Islet precursor cell (in vitro differentiated cells): ENCODE measurements around the gene RDH14.
A peak's percentile ranks its signal among the peaks of the same experiment; 100 is the strongest.

Source experiments
- DNase-seq: peaks from one replicate; pipeline ENCODE4 v3.0.0-alpha.2; 2018

Gene RDH14

GRCh38 chr2:18560031-18560796 is at the start of gene RDH14:
Gene RDH14 (minus strand): TSS chr2:18560653. CDS start chr2:18560572, 81 bp downstream.
- peak; percentile 98 for DNase-seq

DNA sequence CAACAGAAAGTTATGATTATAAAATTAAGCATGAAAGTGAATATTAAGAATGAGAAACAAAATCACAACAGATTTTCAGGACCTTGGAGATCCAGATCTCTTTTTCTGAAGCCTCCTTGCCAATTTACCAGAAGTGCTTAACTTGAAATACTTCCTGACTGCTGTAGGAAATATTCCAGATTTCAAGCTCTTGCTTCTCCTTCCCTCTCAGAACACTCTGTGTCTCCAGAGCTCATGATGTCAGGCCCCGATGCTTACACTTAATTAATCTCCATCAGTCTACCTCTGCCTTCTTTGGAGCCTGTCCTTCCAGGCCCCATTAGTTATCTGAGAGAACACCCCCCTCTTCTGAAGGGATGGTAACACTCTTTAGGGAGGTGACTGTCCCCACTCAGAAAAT is 49.6 kb upstream of the RDH14 start:
- no peak for DNase-seq

- DNase-seq: no peak
Observed at GRCh38 chr2:18605115-18605514, 44.7 kb upstream of the RDH14 start.

DNA sequence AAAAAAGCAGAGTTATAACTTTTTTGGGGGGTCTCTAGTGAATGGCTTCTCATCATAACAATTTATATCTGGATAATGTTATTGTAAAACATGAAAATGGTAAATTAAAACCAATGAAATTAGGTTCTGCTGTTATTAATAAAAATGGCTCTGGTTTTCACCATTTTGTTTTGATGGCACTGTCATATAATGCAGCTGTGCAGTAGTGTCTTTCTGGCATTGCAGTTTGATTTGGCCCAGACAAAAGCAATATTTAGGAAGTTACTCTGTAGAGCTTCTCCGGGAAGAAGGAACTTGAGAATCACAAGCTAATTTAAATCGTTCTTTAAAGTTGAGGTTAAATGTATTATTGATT is 44.1 kb upstream of the RDH14 start:
- no peak for DNase-seq

- no peak for DNase-seq
Observed at GRCh38 chr2:18603854-18604530, 43.5 kb upstream of the RDH14 start.

DNA sequence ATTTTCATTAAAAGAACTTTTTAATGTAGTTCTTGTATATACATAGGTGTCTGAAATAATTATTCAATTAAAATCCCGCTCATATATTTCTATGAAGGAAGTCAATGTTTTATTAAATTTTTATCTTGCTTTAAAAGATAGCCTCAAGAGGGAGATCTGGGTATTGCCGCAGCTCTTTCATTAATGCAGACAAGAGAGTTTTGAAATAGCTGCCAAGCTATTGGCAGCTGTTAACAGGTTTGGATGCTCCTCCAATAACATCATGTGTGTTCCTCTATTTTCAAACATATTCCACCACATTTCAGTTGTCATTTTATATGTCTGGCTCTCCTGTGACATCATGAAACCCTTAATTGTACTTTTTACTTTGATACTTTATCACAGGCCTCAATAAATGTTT is 41.8 kb upstream of the RDH14 start:
- DNase-seq: no peak

DNA sequence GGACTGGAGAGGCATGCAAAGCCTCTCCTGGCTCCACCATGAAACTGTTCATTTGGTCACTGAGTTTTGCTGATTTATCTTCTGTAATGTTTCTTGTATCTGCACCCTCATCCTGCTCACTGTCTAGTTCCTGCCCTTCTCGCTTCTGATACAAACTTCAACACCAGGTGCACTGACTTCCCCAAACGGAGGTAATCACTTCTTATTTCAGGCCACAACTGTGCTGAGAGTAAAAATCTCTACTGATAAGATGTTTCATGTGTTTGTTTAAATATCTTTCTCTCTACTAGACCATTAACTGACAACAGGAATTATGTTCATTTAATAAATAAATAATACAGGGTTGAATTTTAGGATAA is 39.8 kb upstream of the RDH14 start:
- no peak for DNase-seq

DNA sequence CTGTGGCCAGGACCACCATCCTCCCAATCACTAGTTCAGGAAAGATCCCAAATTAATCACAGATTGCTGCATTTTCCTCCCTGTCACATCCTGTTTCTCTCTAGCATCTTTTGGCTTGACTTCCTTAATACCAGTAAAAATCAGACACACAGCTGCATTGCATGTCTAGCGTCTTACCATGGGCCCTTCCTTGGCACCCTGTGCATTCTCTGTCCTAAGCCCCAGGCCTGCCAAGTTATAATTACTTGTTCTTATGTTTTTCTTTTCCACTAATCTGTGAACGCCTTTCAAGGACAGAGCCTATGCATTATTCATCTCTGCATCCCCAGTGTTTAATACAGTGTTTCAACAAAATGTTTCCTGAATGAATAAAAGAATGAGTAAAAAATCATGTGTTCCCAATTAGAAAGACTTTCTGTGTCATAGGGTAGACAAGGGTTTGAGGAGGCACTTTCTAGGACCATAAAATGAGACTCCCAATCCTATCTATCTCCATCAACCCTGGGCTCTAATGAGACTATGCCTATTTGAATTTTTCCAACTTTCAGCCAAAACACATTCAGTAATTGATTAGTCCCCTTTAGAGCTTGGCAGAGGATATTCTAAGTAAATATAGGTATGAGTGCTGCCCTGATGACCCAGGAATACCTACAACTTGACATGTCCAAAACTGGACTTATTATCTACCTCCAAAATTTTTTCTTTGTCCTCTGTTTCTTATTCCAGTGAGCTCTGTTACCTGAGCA is 39.2 kb upstream of the RDH14 start:
- no peak for DNase-seq

- DNase-seq: no peak
Observed at GRCh38 chr2:18598848-18599484, 38.5 kb upstream of the RDH14 start.

DNA sequence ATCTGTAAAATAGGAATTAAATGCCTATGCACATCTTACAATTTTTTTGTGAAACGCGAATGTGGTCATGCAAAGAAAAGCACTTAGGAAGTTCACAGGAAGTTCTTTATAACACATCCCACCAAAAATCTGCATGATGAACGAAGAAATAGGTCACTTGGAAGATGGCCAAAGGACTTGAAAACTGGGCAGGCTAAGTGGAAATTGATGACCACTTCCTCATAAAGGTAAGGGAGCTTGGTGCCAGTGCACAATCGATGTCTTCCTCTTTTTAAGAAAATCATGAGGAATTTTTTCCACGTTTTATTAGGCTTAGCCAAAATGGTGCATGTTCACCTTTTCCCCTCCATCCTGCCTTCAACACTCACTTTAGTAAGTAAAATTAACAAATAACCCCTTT is 37.2 kb upstream of the RDH14 start:
- DNase-seq: no peak

- DNase-seq: no peak
Observed at GRCh38 chr2:18596993-18597392, 36.5 kb upstream of the RDH14 start.

- no peak for DNase-seq
Observed at GRCh38 chr2:18593496-18593895, 33.0 kb upstream of the RDH14 start.

DNA sequence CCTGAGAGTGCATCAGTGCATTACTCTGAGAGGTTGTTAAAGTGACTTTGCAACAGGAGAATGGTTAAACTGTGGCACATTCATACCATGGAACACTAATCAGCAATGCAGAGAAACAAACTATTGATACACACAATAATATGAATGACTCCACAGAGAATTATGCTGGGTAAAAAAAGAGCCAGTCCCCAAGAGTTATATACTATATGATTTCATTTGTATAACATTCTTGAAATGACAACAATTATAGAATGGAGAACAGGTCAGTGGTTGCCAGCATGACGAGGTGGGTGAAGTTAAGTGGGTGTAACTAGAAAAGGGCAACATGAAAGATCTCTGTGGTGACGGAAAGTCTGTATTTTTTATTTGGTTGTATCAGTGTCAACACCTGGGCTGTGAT is 31.9 kb upstream of the RDH14 start:
- no peak for DNase-seq

GRCh38 chr2:18589354-18589753 is 28.9 kb upstream of the RDH14 start, which contains the start of gene NT5C1B:
Gene NT5C1B (minus strand): TSS chr2:18589569. CDS start chr2:18589468, 101 bp downstream.
- DNase-seq: no peak

GRCh38 chr2:18588802-18589201 is 28.3 kb upstream of the RDH14 start:
- no peak for DNase-seq

- no peak for DNase-seq
Observed at GRCh38 chr2:18588049-18588448, 27.6 kb upstream of the RDH14 start.

DNA sequence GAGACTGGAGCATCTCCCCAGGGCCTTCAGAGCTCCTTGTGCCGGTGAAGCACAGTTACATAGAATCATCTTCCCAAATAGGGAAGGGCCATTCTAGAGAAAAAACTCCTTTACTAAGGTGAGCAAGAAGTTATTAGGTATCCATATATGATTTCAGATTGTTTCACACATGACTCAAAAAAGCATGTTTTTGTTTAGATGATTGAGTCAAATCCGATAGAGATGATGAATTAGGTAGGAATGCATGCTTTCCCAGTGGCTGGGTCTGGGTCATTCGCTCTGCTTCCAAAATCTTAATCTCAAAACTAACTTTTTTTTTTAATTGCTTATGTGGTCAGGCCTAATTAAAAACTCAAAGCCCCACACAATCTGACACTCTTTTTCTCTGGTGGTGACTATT is 25.1 kb upstream of the RDH14 start:
- DNase-seq: no peak

GRCh38 chr2:18584608-18584954 is 24.1 kb upstream of the RDH14 start:
- no peak for DNase-seq

DNA sequence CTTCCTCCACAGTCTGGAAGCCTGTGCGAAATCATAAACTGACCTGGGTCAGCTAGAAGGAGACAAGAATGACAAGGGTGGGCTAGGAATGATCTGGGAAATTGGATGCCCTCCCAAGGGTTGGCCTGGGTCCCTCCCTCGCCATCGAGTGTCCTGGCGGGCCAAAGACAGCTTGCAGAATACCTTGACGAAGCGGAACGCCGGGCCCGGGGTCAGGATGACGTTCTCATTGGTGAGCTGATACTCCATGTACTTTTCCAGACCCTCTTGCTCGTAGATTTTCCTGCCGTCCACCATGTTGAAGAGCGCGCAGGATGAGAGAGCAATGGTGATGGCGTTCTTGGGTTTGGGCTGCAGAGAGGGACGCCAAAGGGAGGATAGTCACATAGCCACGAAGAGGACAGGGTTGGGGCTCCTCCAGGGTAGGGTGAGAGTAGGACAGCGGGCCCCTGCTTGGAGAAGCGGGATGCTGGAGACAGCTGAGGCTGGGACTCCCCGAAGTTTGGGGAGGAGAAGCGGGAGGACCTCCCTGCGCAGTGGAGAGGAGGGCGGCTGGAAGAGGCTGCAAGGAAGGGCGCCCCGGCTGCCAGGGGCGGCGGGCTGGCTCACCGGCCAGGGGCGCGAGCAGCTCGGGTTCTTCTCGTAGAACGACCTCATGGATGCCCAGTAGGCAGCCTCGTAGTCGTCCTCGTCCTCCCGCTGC is 23.6 kb upstream of the RDH14 start:
- DNase-seq: no peak

- no peak for DNase-seq
Observed at GRCh38 chr2:18580606-18581005, 20.2 kb upstream of the RDH14 start.

DNA sequence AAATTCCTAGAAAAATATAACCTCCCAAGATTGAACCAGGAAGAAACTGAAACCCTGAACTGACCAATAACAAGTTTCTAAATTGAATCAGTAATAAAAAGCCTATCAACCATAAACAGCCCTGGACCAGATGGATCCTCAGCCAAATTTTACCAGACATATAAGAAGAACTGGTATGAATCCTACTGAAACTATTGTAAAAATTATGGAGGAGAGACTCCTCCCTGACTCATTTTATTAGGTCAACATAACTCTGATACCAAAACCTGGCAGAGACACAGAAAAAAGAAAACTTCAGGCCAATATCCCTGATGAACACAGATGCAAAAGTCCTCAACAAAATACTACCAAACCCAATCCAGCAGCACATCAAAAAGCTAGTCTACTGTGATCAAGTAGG is 17.6 kb upstream of the RDH14 start:
- no peak for DNase-seq

GRCh38 chr2:18566145-18566769 is 5.8 kb upstream of the RDH14 start:
- no peak for DNase-seq

DNA sequence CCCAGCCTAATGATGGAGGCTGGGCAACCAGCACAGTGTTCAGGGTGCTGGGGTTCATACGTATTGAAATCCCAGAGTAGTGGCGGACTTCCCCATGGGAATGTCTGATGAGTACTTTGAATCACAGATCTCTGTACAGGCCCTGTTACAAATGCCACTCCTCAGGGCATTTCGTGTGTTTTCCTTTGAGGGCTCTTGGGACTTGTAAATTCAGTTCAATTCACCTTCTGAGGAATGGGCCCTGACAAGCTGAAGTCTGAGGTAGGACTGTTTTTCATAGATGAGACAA is 288 bp upstream of the RDH14 start:
- DNase-seq: no peak
